Stimulated activated CD4-positive, alpha-beta T cell treated with anti-CD3 and anti-CD28 coated beads, Interleukin-12 subunit alpha, Interleukin-12 subunit beta, amount 100 ng/mL, for 48 hours (primary cell): ENCODE measurements around the gene GALNT1.

Experiments used
- DNase-seq, 3 donors: peaks; one replicate each; pipeline ENCODE4 v3.0.0-alpha.2; 2020; ENCODE audit warnings: low read depth in 2 of 3, low spot score in 1 of 3

The GALNT1 gene

GRCh38 chr18:35749701-35750100 lies 168.2 kb downstream of the GALNT1 start:
- DNase-seq: no peak

GRCh38 chr18:35750929-35751328 lies 169.4 kb downstream of the GALNT1 start:
- no peak for DNase-seq

GRCh38 chr18:35753306-35753910 lies 171.9 kb downstream of the GALNT1 start:
- DNase-seq: no peak

- DNase-seq: no peak
These were observed 172.9 kb downstream of the GALNT1 start for GRCh38 chr18:35754464-35754863.

- no peak for DNase-seq
These were observed 173.8 kb downstream of the GALNT1 start for GRCh38 chr18:35755369-35755768.

GRCh38 chr18:35756506-35757117 lies 175.1 kb downstream of the GALNT1 start:
- peak; percentile 13 to 69 (median 25) for DNase-seq
